Measurements from ENCODE around the gene CCDC172. TPM values are rescaled to one million over a fixed set of nuclear protein-coding genes. Genes with fewer than 3 reads are reported as not detected.

CCDC172 gene
- polyA plus RNA-seq, 3 donors, result not detected

GRCh38 chr10:116421815-116422214, 97.6 kb downstream of the CCDC172 start:
- Mint-ChIP-seq H3K27me3 (ENCODE audit: low read depth in 3 of 3) (peaks cover 0 to 1% (median 0%) of the 10 kb centered on the region in 3 donors), H3K9me3 (peaks cover 0 to 1% (median 0%) of the 10 kb centered on the region in 7 donors), H3K4me1 (no peaks in the 10 kb centered on the region), H3K36me3 (no peaks in the 10 kb centered on the region), H3K27ac (no peak overlapping the region), H3K4me3 (no peak overlapping the region)
- Histone ChIP-seq H3K4me2 (replicated peaks; ENCODE audit: extremely low read depth, low read length, poor library complexity, severe bottlenecking) (no peak overlapping the region), H2AFZ (ENCODE audit: insufficient read depth, low read depth, low read length, poor library complexity, severe bottlenecking) (no peak overlapping the region), H3K27me3 (ENCODE audit: control insufficient read depth in 2 of 2, insufficient read depth in 2 of 2, low read length in 2 of 2) (no peaks in the 10 kb centered on the region), H3K9ac (ENCODE audit: insufficient read depth, low read length, poor library complexity, severe bottlenecking) (no peak overlapping the region), H3K79me2 (ENCODE audit: insufficient read depth, low read length) (no peaks in the 10 kb centered on the region), H3K9me3 (replicated peaks in 1 of 2; ENCODE audit: control insufficient read depth in 1 of 2, insufficient read depth in 1 of 2, low read length in 2 of 2) (no peaks in the 10 kb centered on the region), H3K4me3 (replicated peaks in 1 of 3; ENCODE audit: low read depth in 2 of 3, low read length in 3 of 3) (no peak overlapping the region), H3K27ac (ENCODE audit: low read depth in 1 of 2, low read length in 2 of 2) (no peak overlapping the region), H3K4me1 (ENCODE audit: control insufficient read depth in 1 of 2, insufficient read depth in 2 of 2, low read length in 2 of 2) (no peaks in the 10 kb centered on the region), H4K20me1 (ENCODE audit: insufficient read depth, low read length) (no peaks in the 10 kb centered on the region), H3K36me3 (replicated peaks in 1 of 2; ENCODE audit: control insufficient read depth in 1 of 2, insufficient read depth in 2 of 2, low read length in 2 of 2) (no peaks in the 10 kb centered on the region)
- intact Hi-C loops (cut with micrococcal nuclease), result no loop called here
- DNase-seq, result no peak
- WGBS (ENCODE audit: insufficient coverage), result no CpG with 5 or more reads among the region's 1 CpG
- no peak for TF ChIP-seq CTCF (IDR thresholded peaks at IDR 0.05)

- no peaks in the 10 kb centered on the region for H3K36me3 Mint-ChIP-seq
- Histone ChIP-seq H3K36me3 (replicated peaks in 1 of 2; ENCODE audit: control insufficient read depth in 1 of 2, insufficient read depth in 2 of 2, low read length in 2 of 2) (no peaks in the 10 kb centered on the region), H3K79me2 (ENCODE audit: insufficient read depth, low read length) (no peaks in the 10 kb centered on the region), H3K27me3 (ENCODE audit: control insufficient read depth in 2 of 2, insufficient read depth in 2 of 2, low read length in 2 of 2) (peaks cover 0 to 2% of the 10 kb centered on the region in 2 donors), H3K9ac (ENCODE audit: insufficient read depth, low read length, poor library complexity, severe bottlenecking) (no peak within 1 kb of the TSS), H3K9me3 (replicated peaks in 1 of 2; ENCODE audit: control insufficient read depth in 1 of 2, insufficient read depth in 1 of 2, low read length in 2 of 2) (no peaks in the 10 kb centered on the region), H3K4me2 (replicated peaks; ENCODE audit: extremely low read depth, low read length, poor library complexity, severe bottlenecking) (no peak within 1 kb of the TSS), H2AFZ (ENCODE audit: insufficient read depth, low read depth, low read length, poor library complexity, severe bottlenecking) (no peak within 1 kb of the TSS), H4K20me1 (ENCODE audit: insufficient read depth, low read length) (no peaks in the 10 kb centered on the region), H3K27ac (ENCODE audit: low read depth in 1 of 2, low read length in 2 of 2) (no peak within 1 kb of the TSS), H3K4me3 (replicated peaks in 1 of 3; ENCODE audit: low read depth in 2 of 3, low read length in 3 of 3) (no peak within 1 kb of the TSS), H3K4me1 (ENCODE audit: control insufficient read depth in 1 of 2, insufficient read depth in 2 of 2, low read length in 2 of 2) (no peaks in the 10 kb centered on the region)
- H3K4me1 Mint-ChIP-seq, result no peaks in the 10 kb centered on the region
- intact Hi-C loops (cut with micrococcal nuclease), result no loop called here
- H3K9me3 Mint-ChIP-seq, result no peaks in the 10 kb centered on the region
- no peaks in the 10 kb centered on the region for H3K27me3 Mint-ChIP-seq (ENCODE audit: low read depth in 3 of 3)
- WGBS (ENCODE audit: insufficient coverage), result no CpG with 5 or more reads among the region's 2 CpGs
- H3K27ac Mint-ChIP-seq, result no peak within 1 kb of the TSS
- H3K4me3 Mint-ChIP-seq, result no peak within 1 kb of the TSS
- DNase-seq, result no peak
- TF ChIP-seq CTCF (IDR thresholded peaks at IDR 0.05), result no peak
These were observed 103.4 kb downstream of the CCDC172 start, which contains the start of gene PNLIPRP3 for GRCh38 chr10:116427671-116428070. PNLIPRP3 (plus strand) TSS chr10:116427847; CDS start chr10:116428013, 166 bp downstream.

All from CD14-positive monocyte (primary cell).